IMR-90 (cell line): ENCODE measurements around the gene CNPY2. TPM values are rescaled to one million over a fixed set of nuclear protein-coding genes. Genes with fewer than 3 reads are reported as not detected.
A peak's percentile ranks its signal among the peaks of the same experiment; 100 is the strongest.

Experiments
- ATAC-seq: fragments of 200-7000 bp; cut with Tn5 transposase; 2 replicates; pipeline ENCODE4 v1.9.1; 2020; ENCODE audit warnings: low read depth, mild to moderate bottlenecking, moderate library complexity
- BruUV-seq: library from RNA; stranded (reverse); fragments of 400-500 nt; replicated peaks from 2 replicates; lab custom pipeline; 2021; lab: Mats Ljungman, UMichigan
- CTCF ChIA-PET: fragments of 300-600 bp; formaldehyde crosslinking; extraction: SDS; loops from one replicate; lab custom pipeline; 2021; ENCODE audit warnings: antibody characterized with exemption; lab: Yijun Ruan, JAX
- POLR2A ChIA-PET: fragments of 300-600 bp; sonication (Branson Sonifier 250); formaldehyde crosslinking; loops from one replicate; lab custom pipeline; 2022; ENCODE audit warnings: antibody characterized with exemption; ENCODE audit not compliant: unreplicated experiment; lab: Charles Lee
- DNase-seq: peaks from one replicate; pipeline ENCODE4 v3.0.0; 2013
- H2AFZ ChIP-seq: replicated peaks from 2 replicates; pipeline ENCODE3; 2013; ENCODE audit warnings: low read length, mild to moderate bottlenecking; ENCODE audit not compliant: poor library complexity
- H2AK5ac ChIP-seq: 2 replicates; pipeline ENCODE4 v1.6.1; 2013; ENCODE audit warnings: low read depth, low read length, inconsistent platforms
- H2AK9ac ChIP-seq: replicated peaks from 2 replicates; pipeline ENCODE3; 2013; ENCODE audit warnings: mild to moderate bottlenecking, low read depth, low read length, moderate library complexity; ENCODE audit not compliant: poor library complexity
- H2BK120ac ChIP-seq: 2 replicates; pipeline ENCODE4 v1.6.1; 2013; ENCODE audit warnings: low read depth, low read length, inconsistent platforms
- H2BK15ac ChIP-seq: 3 replicates; pipeline ENCODE4 v1.6.1; 2013; ENCODE audit warnings: low read depth, low read length, inconsistent platforms
- H2BK20ac ChIP-seq: 2 replicates; pipeline ENCODE4 v1.6.1; 2013; ENCODE audit warnings: low read depth, mild to moderate bottlenecking, inconsistent platforms, low read length, moderate library complexity
- H2BK5ac ChIP-seq: 2 replicates; pipeline ENCODE4 v1.6.1; 2013; ENCODE audit warnings: mild to moderate bottlenecking, low read depth, low read length, inconsistent platforms; ENCODE audit not compliant: poor library complexity, severe bottlenecking
- H3K14ac ChIP-seq: replicated peaks from 2 replicates; pipeline ENCODE4 v1.6.1; 2013; ENCODE audit warnings: low read depth, low read length, inconsistent platforms
- H3K18ac ChIP-seq: 2 replicates; pipeline ENCODE4 v1.6.1; 2013; ENCODE audit warnings: low read depth, low read length, control low read depth
- H3K23ac ChIP-seq: 2 replicates; pipeline ENCODE4 v1.6.1; 2013; ENCODE audit warnings: low read depth, low read length, inconsistent platforms
- H3K27ac ChIP-seq: 2 replicates; pipeline ENCODE4 v1.5.1; 2013; ENCODE audit warnings: mild to moderate bottlenecking, control low read depth, low read length; ENCODE audit not compliant: insufficient read depth
- H3K27me3 ChIP-seq: 2 replicates; pipeline ENCODE4 v1.6.1; 2013; ENCODE audit warnings: low read length; ENCODE audit not compliant: control insufficient read depth, insufficient read depth
- H3K36me3 ChIP-seq: 2 replicates; pipeline ENCODE4 v1.6.1; 2013; ENCODE audit warnings: low read length, mixed read lengths; ENCODE audit not compliant: control insufficient read depth, insufficient read depth
- H3K4ac ChIP-seq: 2 replicates; pipeline ENCODE4 v1.6.1; 2013; ENCODE audit warnings: low read depth, low read length, inconsistent platforms
- H3K4me1 ChIP-seq: 2 replicates; pipeline ENCODE4 v1.6.1; 2013; ENCODE audit warnings: low read length, mixed read lengths; ENCODE audit not compliant: control insufficient read depth, insufficient read depth
- H3K4me2 ChIP-seq: 2 replicates; pipeline ENCODE4 v1.6.1; 2013; ENCODE audit warnings: low read depth, mild to moderate bottlenecking, control low read depth, low read length, moderate library complexity
- H3K4me3 ChIP-seq: 2 replicates; pipeline ENCODE4 v1.5.1; 2013; ENCODE audit warnings: low read depth, mild to moderate bottlenecking, control low read depth, low read length, moderate library complexity; ENCODE audit not compliant: insufficient read depth
- H3K56ac ChIP-seq: 2 replicates; pipeline ENCODE4 v1.6.1; 2013; ENCODE audit warnings: low read length, inconsistent platforms; ENCODE audit not compliant: insufficient read depth; ENCODE audit errors: extremely low read depth
- H3K79me1 ChIP-seq, 2 experiments: 2 replicates each; pipeline ENCODE4 v1.6.1; 2013; ENCODE audit warnings: low read length in 2 of 2, inconsistent platforms in 1 of 2, low read depth in 1 of 2
- H3K9ac ChIP-seq: 2 replicates; pipeline ENCODE4 v1.6.1; 2013; ENCODE audit warnings: low read depth, low read length, control low read depth
- H3K9me1 ChIP-seq: 2 replicates; pipeline ENCODE4 v1.6.1; 2013; ENCODE audit warnings: low read length, inconsistent platforms; ENCODE audit not compliant: insufficient read depth
- H3K9me3 ChIP-seq: 2 replicates; pipeline ENCODE4 v1.6.1; 2013; ENCODE audit warnings: low read length; ENCODE audit not compliant: control insufficient read depth, insufficient read depth
- H4K20me1 ChIP-seq: 2 replicates; pipeline ENCODE4 v1.6.1; 2013; ENCODE audit warnings: low read length, inconsistent platforms; ENCODE audit not compliant: insufficient read depth
- H4K5ac ChIP-seq: 2 replicates; pipeline ENCODE4 v1.6.1; 2013; ENCODE audit warnings: mild to moderate bottlenecking, low read depth, low read length, control low read depth
- H4K8ac ChIP-seq, 2 experiments: 2 replicates each; pipeline ENCODE4 v1.6.1; 2013; ENCODE audit warnings: low read depth in 2 of 2, low read length in 2 of 2, control low read depth in 1 of 2, inconsistent platforms in 1 of 2
- H4K91ac ChIP-seq: 2 replicates; pipeline ENCODE4 v1.6.1; 2013; ENCODE audit warnings: low read depth, low read length, inconsistent platforms; ENCODE audit not compliant: insufficient read depth
- MAFK ChIP-seq: IDR thresholded peaks from 2 replicates; pipeline ENCODE4 v1.6.1; 2012; ENCODE audit warnings: low read depth, low read length, improper control_type of control experiment
- RAD21 ChIP-seq: IDR thresholded peaks from 2 replicates; pipeline ENCODE4 v1.6.1; 2012; ENCODE audit warnings: low read length, improper control_type of control experiment
- WGBS, 2 experiments: methylation state at CpG; one replicate each; pipeline versions ENCODE4 v1.1.5 to v1.1.7; 2013; ENCODE audit warnings: missing lambda C conversion rate in 2 of 2; ENCODE audit not compliant: insufficient read length in 1 of 2; ENCODE audit errors: extremely low coverage in 2 of 2; 5-methylcytosine and 5-hydroxymethylcytosine counted together
- dilution Hi-C: fragments of 300-500 bp; cut with HindIII; formaldehyde crosslinking; loops from one replicate; pipeline ENCODE4 v1.14.3; 2018; ENCODE audit warnings: low sequenced_read_pairs; ENCODE audit not compliant: unreplicated experiment
- in situ Hi-C: fragments of 300-500 bp; cut with MboI; formaldehyde crosslinking; loops from 3 replicates; pipeline ENCODE4 v1.14.3; 2019; ENCODE audit warnings: low sequenced_read_pairs, inconsistent platforms, mixed read lengths
- intact Hi-C: fragments of 100-400 bp; cut with micrococcal nuclease; formaldehyde crosslinking; loops from 2 replicates; pipeline ENCODE4 v1.10.0; 2022
- polyA plus RNA-seq, 3 experiments: library from polyadenylated mRNA; depleted of rRNA; stranded (reverse); fragments of >200 nt; gene quantifications; 2 replicates each; pipeline ENCODE4 v1.2.3, GENCODE V29; 2012; ENCODE audit warnings: low replicate concordance in 1 of 3
- total RNA-seq: library from RNA; depleted of rRNA; stranded (reverse); fragments of >200 nt; gene quantifications from 2 replicates; pipeline ENCODE4 v1.2.3, GENCODE V29; 2012

CNPY2 gene
- total and polyA plus RNA-seq, 2 of the 4 experiments (the other 2 are of a cell fraction), result 65.2 to 175 TPM

- Histone ChIP-seq H2AFZ (no peak overlapping the region), H2BK120ac (no peak overlapping the region), H3K18ac (no peak overlapping the region), H3K27ac (no peak overlapping the region), H3K14ac (no peak overlapping the region), H4K8ac (no peak overlapping the region), H3K27me3 (no peaks in the 10 kb centered on the region), H3K4me3 (no peak overlapping the region), H3K36me3 (peaks cover 52% of the 10 kb centered on the region), H3K9me1 (no peaks in the 10 kb centered on the region), H3K79me1 (peaks cover 17 to 26% of the 10 kb centered on the region in 2 experiments), H4K91ac (no peak overlapping the region), H2AK9ac (no peak overlapping the region), H4K20me1 (peaks cover 9% of the 10 kb centered on the region; the same call in 1 of the 2 replicates), H3K4me1 (peaks cover 4% of the 10 kb centered on the region; the same call in 1 of the 2 replicates), H3K56ac (no peak overlapping the region), H3K9me3 (no peaks in the 10 kb centered on the region), H3K4ac (no peak overlapping the region), H3K23ac (no peak overlapping the region), H4K5ac (no peak overlapping the region), H2AK5ac (no peak overlapping the region), H3K9ac (no peak overlapping the region), H2BK5ac (no peak overlapping the region), H2BK15ac (no peak overlapping the region), H3K4me2 (no peak overlapping the region), H2BK20ac (no peak overlapping the region)
- TF ChIP-seq RAD21, result no peak
- TF ChIP-seq MAFK, result peak; percentile 85
- no CpG with 5 or more reads among the region's 2 CpGs for WGBS, 2 experiments
- POLR2A ChIA-PET, result no interaction called here
- dilution Hi-C loops, result no loop called here
- DNase-seq (no peak), ATAC-seq (no peak)
- intact Hi-C loops, result no loop called here
- CTCF ChIA-PET, result no interaction called here
- no TSS peak for BruUV-seq
- in situ Hi-C loops, result no loop called here
These were observed 33.2 kb downstream of the CNPY2 start for GRCh38 chr12:56282579-56282978.
